MCF 10A (cell line): ENCODE data around the gene ERCC6L2. TPM values are rescaled to one million over a fixed set of nuclear protein-coding genes. Genes with fewer than 3 reads are reported as not detected.

Experiments
- Bru-seq: library from RNA; stranded (reverse); fragments of 400-500 nt; gene quantifications from one replicate; lab custom pipeline; 2021; lab: Mats Ljungman, UMichigan
- BruChase-seq, 2 experiments: library from RNA; stranded (reverse); fragments of 400-500 nt; gene quantifications; one replicate each; lab custom pipeline; 2021; lab: Mats Ljungman, UMichigan
- BruUV-seq: library from RNA; stranded (reverse); fragments of 400-500 nt; replicated peaks from 2 replicates; lab custom pipeline; 2021; lab: Mats Ljungman, UMichigan
- CTCF ChIA-PET: fragments of 300-600 bp; sonication (Branson Sonifier 250); formaldehyde crosslinking; extraction: SDS; loops from one replicate; lab custom pipeline; 2021; ENCODE audit warnings: antibody characterized with exemption, inconsistent platforms; lab: Yijun Ruan, JAX
- POLR2A ChIA-PET: fragments of 300-600, 350-650 bp; sonication (Branson Sonifier 250); formaldehyde crosslinking; extraction: SDS; loops from one replicate; lab custom pipeline; 2020; ENCODE audit warnings: antibody characterized with exemption, inconsistent platforms; lab: Yijun Ruan, JAX
- DNase-seq: peaks from one replicate; pipeline ENCODE4 v3.0.0-alpha.2; 2018; ENCODE audit not compliant: unreplicated experiment
- H3K27ac Mint-ChIP-seq: one replicate; pipeline ENCODE4 v1.8.0; 2022; ENCODE audit warnings: mild to moderate bottlenecking, low read depth, mixed read lengths; ENCODE audit not compliant: unreplicated experiment
- H3K27me3 Mint-ChIP-seq: one replicate; pipeline ENCODE4 v1.8.0; 2022; ENCODE audit warnings: mixed read lengths; ENCODE audit not compliant: insufficient read depth, unreplicated experiment
- H3K36me3 Mint-ChIP-seq: one replicate; pipeline ENCODE4 v1.8.0; 2022; ENCODE audit warnings: mild to moderate bottlenecking, moderate library complexity, mixed read lengths; ENCODE audit not compliant: insufficient read depth, unreplicated experiment
- H3K4me1 Mint-ChIP-seq: one replicate; pipeline ENCODE4 v1.8.0; 2022; ENCODE audit warnings: mixed read lengths; ENCODE audit not compliant: insufficient read depth, unreplicated experiment
- H3K4me3 Mint-ChIP-seq: one replicate; pipeline ENCODE4 v1.8.0; 2022; ENCODE audit warnings: mild to moderate bottlenecking, moderate library complexity, mixed read lengths; ENCODE audit not compliant: unreplicated experiment
- H3K9me3 Mint-ChIP-seq: one replicate; pipeline ENCODE4 v1.8.0; 2022; ENCODE audit warnings: mixed read lengths; ENCODE audit not compliant: unreplicated experiment
- CTCF ChIP-seq: fragments of 200-600 bp; IDR thresholded peaks from one replicate; pipeline ENCODE4 v1.8.0; 2022; ENCODE audit warnings: antibody characterized with exemption, mild to moderate bottlenecking; ENCODE audit not compliant: unreplicated experiment
- intact Hi-C: fragments of 100-400 bp; cut with micrococcal nuclease; formaldehyde crosslinking; loops from 2 replicates; pipeline ENCODE4 v1.14.1; 2022
- long read RNA-seq: library from polyadenylated mRNA; stranded (forward); transcript quantifications from one replicate; pipeline ENCODE4 v2.0.0, GENCODE V29; 2022
- total RNA-seq: library from RNA; stranded (reverse); gene quantifications from 2 replicates; pipeline ENCODE4 v1.2.3, GENCODE V29; 2022

The ERCC6L2 gene
- total RNA-seq (26.9 and 28.0 TPM in 2 replicates), Bru-seq, nascent RNA (percentile 83 among the genes with signal in this experiment), BruChase-seq, experiment 1, labeled RNA remaining after a 6-hour chase (percentile 67 among the genes with signal in this experiment), BruChase-seq, experiment 2, labeled RNA remaining after a 2-hour chase (percentile 71 among the genes with signal in this experiment)
- long read RNA-seq, partial matches to known transcripts, result 3 of 8 reads
- long read RNA-seq, other reads (novel, unspliced or antisense), result 5 of 8 reads

- H3K27ac Mint-ChIP-seq, result no peak within 1 kb of the TSS
- no peak for TF ChIP-seq CTCF
- H3K36me3 Mint-ChIP-seq, result peaks cover 21% of the 10 kb centered on the region
- no peak within 1 kb of the TSS for H3K4me3 Mint-ChIP-seq
- BruUV-seq, result no TSS peak
- intact Hi-C loops, result loop anchor here (2.0 to 5.0 kb wide), 2 partner anchors 149 to 368 kb away; no protein-coding TSS in a partner anchor
- H3K9me3 Mint-ChIP-seq, result no peaks in the 10 kb centered on the region
- DNase-seq, result peak; percentile 98
- CTCF ChIA-PET, result no interaction called here
- no peaks in the 10 kb centered on the region for H3K27me3 Mint-ChIP-seq
- H3K4me1 Mint-ChIP-seq, result peaks cover 6% of the 10 kb centered on the region
- POLR2A ChIA-PET, result interaction anchor here (0.6 to 5.7 kb wide), 36 partner anchors 9 to 1149 kb away, joined by 3 to 82 read pairs (median 5); partner anchors contain the start of genes AOPEP, FANCC and HABP4
These were observed at the start of gene ERCC6L2 for GRCh38 chr9:95875305-95876137. Gene ERCC6L2, plus strand, starts transcription at chr9:95875691. Its CDS starts 348 bp downstream, at chr9:95876039.

GRCh38 chr9:95826183-95826838 is 49.2 kb upstream of the ERCC6L2 start:
- H3K4me1 Mint-ChIP-seq, result peaks cover 15% of the 10 kb centered on the region
- H3K4me3 Mint-ChIP-seq, result no peak overlapping the region
- BruUV-seq, result no TSS peak
- no peaks in the 10 kb centered on the region for H3K27me3 Mint-ChIP-seq
- intact Hi-C loops, result no loop called here
- POLR2A ChIA-PET, result interaction anchor here (0.8 kb wide), 1 partner anchor 17 kb away, joined by 3 read pairs; no protein-coding TSS in a partner anchor
- no peak overlapping the region for H3K27ac Mint-ChIP-seq
- TF ChIP-seq CTCF, result no peak
- CTCF ChIA-PET, result interaction anchor here (1.1 kb wide), 1 partner anchor 37 kb away, joined by 4 read pairs; no protein-coding TSS in a partner anchor
- no peaks in the 10 kb centered on the region for H3K36me3 Mint-ChIP-seq
- DNase-seq, result no peak
- no peaks in the 10 kb centered on the region for H3K9me3 Mint-ChIP-seq

- no peaks in the 10 kb centered on the region for H3K4me1 Mint-ChIP-seq
- ChIA-PET CTCF (no interaction called here), POLR2A (interaction anchor here (0.7 kb wide), 1 partner anchor 103 kb away, joined by 3 read pairs; no protein-coding TSS in a partner anchor)
- no peaks in the 10 kb centered on the region for H3K9me3 Mint-ChIP-seq
- H3K27ac Mint-ChIP-seq, result no peak overlapping the region
- no peak overlapping the region for H3K4me3 Mint-ChIP-seq
- H3K27me3 Mint-ChIP-seq, result no peaks in the 10 kb centered on the region
- BruUV-seq, result no TSS peak
- DNase-seq, result no peak
- TF ChIP-seq CTCF, result no peak
- intact Hi-C loops, result no loop called here
- H3K36me3 Mint-ChIP-seq, result no peaks in the 10 kb centered on the region
These were observed 44.7 kb upstream of the ERCC6L2 start for GRCh38 chr9:95830768-95831167.
